ENCODE results near the gene UBL5.

The UBL5 gene

GRCh38 chr19:9871626-9872338, 44.1 kb downstream of the UBL5 start:
- CTCF ChIA-PET: interaction anchor here (1.1 kb wide), 1 partner anchor 14 kb away, joined by 3 read pairs; no protein-coding TSS in a partner anchor
- DNase-seq (ENCODE audit: extremely low spot score): no peak
- no peak for TF ChIP-seq CTCF (IDR thresholded peaks at IDR 0.05; ENCODE audit: control extremely low read depth, extremely low read depth, low read depth, missing control alignments)
- POLR2A ChIA-PET: no interaction called here

GRCh38 chr19:9872618-9873242, 45.0 kb downstream of the UBL5 start:
- DNase-seq (ENCODE audit: extremely low spot score): no peak
- no peak for TF ChIP-seq CTCF (IDR thresholded peaks at IDR 0.05; ENCODE audit: control extremely low read depth, extremely low read depth, low read depth, missing control alignments)
- ChIA-PET POLR2A (no interaction called here), CTCF (interaction anchor here (1.1 to 1.3 kb wide), 2 partner anchors 15 to 32 kb away, joined by 3 read pairs; no protein-coding TSS in a partner anchor)

- no peak for DNase-seq (ENCODE audit: extremely low spot score)
- no peak for TF ChIP-seq CTCF (IDR thresholded peaks at IDR 0.05; ENCODE audit: control extremely low read depth, extremely low read depth, low read depth, missing control alignments)
- CTCF ChIA-PET: interaction anchor here (1.0 to 1.4 kb wide), 3 partner anchors 9 to 152 kb away, joined by 3 to 5 read pairs (median 4); no protein-coding TSS in a partner anchor
- POLR2A ChIA-PET: interaction anchor here (0.6 kb wide), 1 partner anchor 515 kb away, joined by 3 read pairs; no protein-coding TSS in a partner anchor
Observed at GRCh38 chr19:9875031-9875627, 47.4 kb downstream of the UBL5 start.

- ChIA-PET POLR2A (no interaction called here), CTCF (interaction anchor here (1.2 to 1.4 kb wide), 2 partner anchors 9 to 17 kb away, joined by 4 to 5 read pairs; no protein-coding TSS in a partner anchor)
- no peak for DNase-seq (ENCODE audit: extremely low spot score)
- TF ChIP-seq CTCF (IDR thresholded peaks at IDR 0.05; ENCODE audit: control extremely low read depth, extremely low read depth, low read depth, missing control alignments): no peak
Observed at GRCh38 chr19:9875796-9876195, 48.1 kb downstream of the UBL5 start.

GRCh38 chr19:9877780-9878510, 50.2 kb downstream of the UBL5 start:
- DNase-seq (ENCODE audit: extremely low spot score): no peak
- ChIA-PET CTCF (interaction anchor here (1.0 to 1.2 kb wide), 2 partner anchors 9 to 122 kb away, joined by 3 read pairs; no protein-coding TSS in a partner anchor), POLR2A (no interaction called here)
- no peak for TF ChIP-seq CTCF (IDR thresholded peaks at IDR 0.05; ENCODE audit: control extremely low read depth, extremely low read depth, low read depth, missing control alignments)
